ENCODE results near the gene ATP5MC2.
"Not testable (repeated sequence)": the region's sequence is repeated elsewhere in the genome, so short reads cannot be mapped to it uniquely, and the experiment has no call there.

The ATP5MC2 gene

GRCh38 chr12:53675701-53676607, at the start of gene ATP5MC2:
Gene ATP5MC2 (minus strand): TSS chr12:53676083. CDS start chr12:53672614, 3,469 bp downstream.
- peak; percentile 90 for DNase-seq (ENCODE audit: low spot score)

DNA sequence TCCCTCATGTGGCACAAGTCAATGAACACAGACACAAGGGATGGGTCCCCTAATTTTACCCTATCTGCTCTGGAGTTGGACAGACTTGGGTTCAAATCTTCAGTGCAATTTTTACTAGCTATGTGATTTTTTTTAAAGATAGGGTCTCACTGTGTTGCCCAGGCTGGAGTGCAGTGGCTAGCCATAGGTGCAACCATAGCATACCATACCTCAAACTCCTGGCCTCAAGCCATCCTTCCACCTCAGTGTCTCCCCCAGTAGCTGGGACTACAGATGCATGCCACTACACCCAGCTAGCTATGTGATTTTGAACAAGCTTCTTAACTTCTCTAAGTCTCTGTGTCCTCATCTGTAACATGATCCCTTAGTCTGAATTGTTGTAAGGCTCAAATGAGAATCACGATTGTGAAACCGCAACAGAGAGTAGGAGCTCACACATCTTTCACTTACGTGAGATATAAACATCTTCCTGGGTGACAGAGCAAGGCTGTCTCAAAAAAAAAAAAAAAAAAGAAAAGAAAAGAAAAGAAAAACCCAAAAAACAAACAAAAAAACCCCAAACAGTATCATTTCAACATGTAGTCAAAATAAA, 46.7 kb upstream of the ATP5MC2 start:
- DNase-seq (ENCODE audit: low spot score): no peak

GRCh38 chr12:53720946-53721345, 45.1 kb upstream of the ATP5MC2 start:
- DNase-seq (ENCODE audit: low spot score): no peak

- DNase-seq (ENCODE audit: low spot score): no peak
Observed at GRCh38 chr12:53719649-53720048, 43.8 kb upstream of the ATP5MC2 start.

GRCh38 chr12:53718567-53718966, 42.7 kb upstream of the ATP5MC2 start:
- DNase-seq (ENCODE audit: low spot score): not testable (repeated sequence)

DNA sequence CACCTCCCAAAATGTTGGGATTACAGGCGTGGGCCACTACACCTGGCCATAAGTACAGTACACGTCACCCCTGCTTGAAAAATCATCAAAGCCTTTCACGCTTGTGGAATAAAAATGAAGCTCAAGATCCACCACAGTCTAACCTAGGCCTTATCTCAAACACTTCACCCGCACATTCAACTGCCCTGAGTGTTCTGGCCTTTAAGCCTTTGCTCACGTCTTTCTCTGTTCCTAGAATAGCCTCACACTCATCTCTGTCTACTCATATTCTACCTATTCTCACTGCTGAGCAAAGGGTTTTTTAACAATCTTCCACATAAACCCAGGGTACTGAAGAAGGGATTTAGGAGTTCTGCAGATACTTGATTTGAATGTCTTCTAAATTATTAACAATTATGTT, 41.4 kb upstream of the ATP5MC2 start:
- no peak for DNase-seq (ENCODE audit: low spot score)

- DNase-seq (ENCODE audit: low spot score): no peak
Observed at GRCh38 chr12:53714004-53714403, 38.1 kb upstream of the ATP5MC2 start.

DNA sequence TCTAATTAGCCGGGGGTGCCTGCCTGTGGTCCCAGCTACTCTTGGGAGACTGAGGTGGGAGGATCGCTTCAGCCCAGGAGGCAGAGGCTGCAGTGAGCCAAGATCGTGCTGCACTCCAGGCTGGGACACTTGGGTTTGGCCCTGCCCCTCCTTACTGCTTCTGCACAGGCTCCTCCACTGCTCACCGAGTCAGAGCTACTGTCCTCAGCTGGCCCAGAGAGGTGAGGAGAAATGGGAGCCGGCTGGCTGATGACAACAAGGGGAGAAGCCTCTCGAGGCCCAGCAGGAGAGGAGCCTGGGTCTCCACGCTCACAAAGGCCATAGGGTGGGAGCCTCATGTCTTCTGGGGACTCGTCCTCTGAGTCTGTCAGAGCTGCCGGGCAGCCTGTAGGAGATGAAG, 37.6 kb upstream of the ATP5MC2 start:
- no peak for DNase-seq (ENCODE audit: low spot score)

GRCh38 chr12:53712059-53712643, 36.3 kb upstream of the ATP5MC2 start:
- DNase-seq (ENCODE audit: low spot score): no peak

DNA sequence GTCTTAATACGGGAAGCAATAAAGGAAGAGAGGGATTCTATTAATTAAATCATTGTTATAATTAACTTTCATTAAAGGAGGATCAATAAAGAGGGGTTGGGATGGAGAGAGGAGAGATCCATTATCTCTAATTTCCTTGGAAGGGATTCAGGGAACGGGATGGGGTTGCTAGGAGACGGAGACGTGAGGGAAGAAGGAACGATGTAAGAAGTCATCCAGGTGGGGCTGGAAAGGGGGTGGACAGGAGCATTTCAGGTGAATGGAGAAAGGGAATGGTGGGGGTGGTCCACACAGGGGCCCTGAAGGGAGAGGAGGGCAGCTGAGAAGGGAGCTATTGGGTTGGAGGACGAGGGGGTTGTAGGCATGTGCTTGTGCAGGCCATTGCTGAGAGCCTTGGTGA, 34.2 kb upstream of the ATP5MC2 start:
- DNase-seq (ENCODE audit: low spot score): no peak

DNA sequence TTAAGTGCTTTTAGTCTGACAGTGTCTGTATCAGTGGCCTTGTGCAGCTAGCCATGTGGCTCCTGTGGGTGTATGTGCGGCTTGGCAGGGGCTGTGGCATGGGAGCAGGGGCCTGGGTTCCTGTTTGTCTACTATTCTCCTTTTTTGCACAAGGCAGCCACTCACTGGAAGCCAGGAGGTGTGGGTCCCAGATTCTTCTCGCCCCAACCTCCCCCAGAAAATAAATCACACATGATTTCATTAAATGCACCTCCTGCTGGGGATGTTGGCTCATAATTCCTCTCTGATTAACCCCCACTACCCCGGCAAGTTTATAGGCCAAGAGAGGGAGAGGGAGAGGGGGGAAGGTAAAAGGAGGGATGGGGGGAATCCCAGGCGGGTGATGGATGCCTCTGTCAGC, 33.8 kb upstream of the ATP5MC2 start:
- no peak for DNase-seq (ENCODE audit: low spot score)

- DNase-seq (ENCODE audit: low spot score): no peak
Observed at GRCh38 chr12:53706080-53706479, 30.2 kb upstream of the ATP5MC2 start.

GRCh38 chr12:53703756-53704155, 27.9 kb upstream of the ATP5MC2 start:
- DNase-seq (ENCODE audit: low spot score): no peak

DNA sequence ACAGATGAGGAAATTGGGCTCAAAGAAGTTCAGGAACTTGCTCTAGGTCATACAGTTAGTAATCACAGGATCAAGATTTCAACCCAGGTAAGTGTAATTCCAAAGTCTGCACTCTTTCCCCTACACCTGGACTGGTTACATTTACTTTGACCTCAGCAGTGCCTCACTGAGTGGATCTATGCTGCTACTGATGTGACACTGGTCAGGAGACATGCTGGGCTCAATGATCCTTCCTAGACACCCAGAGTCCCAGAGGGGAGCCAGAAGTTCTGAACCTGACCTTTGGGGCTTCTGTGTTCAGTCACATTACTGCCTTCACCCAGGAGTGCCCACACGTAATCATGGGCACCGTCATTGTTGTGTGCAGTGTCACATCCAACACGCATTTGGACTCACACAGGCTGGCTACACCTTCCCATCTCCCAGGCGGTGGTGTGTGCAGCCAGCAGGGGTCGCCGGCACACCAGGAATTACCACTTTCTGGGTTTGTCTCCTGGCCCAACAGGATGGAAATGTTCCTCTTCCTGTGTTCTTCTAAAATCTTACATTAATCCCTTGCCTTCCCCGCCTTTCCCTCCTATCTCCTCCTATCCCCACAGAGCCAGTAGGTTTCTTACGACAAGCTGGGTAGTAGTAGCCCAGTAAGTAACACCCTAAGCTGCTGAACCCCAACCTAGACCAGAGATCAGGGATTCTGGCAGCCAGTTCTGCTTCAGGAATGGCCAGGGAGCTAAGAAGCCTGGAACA, 25.8 kb upstream of the ATP5MC2 start:
- DNase-seq (ENCODE audit: low spot score): peak; percentile 80

DNA sequence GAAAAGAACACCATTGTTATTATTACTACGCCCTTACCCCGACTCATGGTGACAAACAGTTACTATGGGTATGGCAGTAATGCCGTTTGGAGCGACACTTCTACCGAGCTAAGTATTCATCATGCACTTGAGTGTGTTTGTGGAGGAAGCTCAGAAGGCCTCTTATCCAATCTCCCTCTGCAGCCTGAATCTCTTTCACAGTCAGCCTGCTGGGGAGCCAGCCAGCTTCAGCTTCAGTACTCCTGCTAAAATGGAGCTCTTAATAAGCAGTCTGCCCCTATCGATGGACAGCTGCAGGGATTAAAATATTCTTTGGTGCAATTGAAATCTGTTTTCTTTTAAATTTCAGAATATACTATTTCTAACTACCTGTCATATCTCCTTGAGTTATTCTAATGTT, 24.7 kb upstream of the ATP5MC2 start:
- no peak for DNase-seq (ENCODE audit: low spot score)

- no peak for DNase-seq (ENCODE audit: low spot score)
Observed at GRCh38 chr12:53699678-53700025, 23.8 kb upstream of the ATP5MC2 start.

- no peak for DNase-seq (ENCODE audit: low spot score)
Observed at GRCh38 chr12:53698948-53699677, 23.2 kb upstream of the ATP5MC2 start.

DNA sequence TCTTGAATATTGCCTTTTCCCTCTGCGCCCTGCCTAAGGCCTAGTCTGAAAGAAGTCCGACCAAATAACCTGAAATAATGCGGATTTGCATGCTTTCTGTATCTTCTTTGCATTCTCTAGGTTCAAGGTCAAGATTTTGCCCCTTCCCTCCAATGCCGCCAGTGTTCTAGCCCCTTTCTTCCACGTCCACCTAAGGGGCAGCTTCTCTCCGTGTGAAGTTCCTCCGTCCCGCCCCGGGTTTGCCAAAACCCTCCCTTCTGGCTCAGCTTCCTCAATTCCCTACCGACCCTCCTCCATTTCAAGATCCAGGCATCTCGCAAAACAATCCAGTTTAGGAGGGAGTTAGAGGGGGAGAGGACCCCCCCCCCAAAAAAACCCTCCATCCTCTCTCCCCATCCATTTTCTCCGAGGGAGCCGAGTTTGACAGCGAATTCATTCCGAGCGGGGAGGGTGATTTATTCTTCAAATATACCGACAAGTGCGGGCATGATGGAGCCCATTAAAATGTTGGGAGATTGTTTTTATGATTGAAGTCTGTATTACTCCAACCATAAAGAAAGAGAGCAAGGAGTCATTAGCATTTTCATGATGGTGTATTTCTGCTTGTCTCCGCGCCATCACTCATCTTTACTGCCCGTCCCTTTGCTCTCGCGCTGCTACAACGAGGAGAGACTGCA, 20.9 kb upstream of the ATP5MC2 start:
- no peak for DNase-seq (ENCODE audit: low spot score)

- peak; percentile 99 for DNase-seq (ENCODE audit: low spot score)
Observed at GRCh38 chr12:53696285-53696654, 20.4 kb upstream of the ATP5MC2 start.

- peak; percentile 59 for DNase-seq (ENCODE audit: low spot score)
Observed at GRCh38 chr12:53695152-53696145, 19.6 kb upstream of the ATP5MC2 start.
